ENCODE data around the gene SDK1.

DNA sequence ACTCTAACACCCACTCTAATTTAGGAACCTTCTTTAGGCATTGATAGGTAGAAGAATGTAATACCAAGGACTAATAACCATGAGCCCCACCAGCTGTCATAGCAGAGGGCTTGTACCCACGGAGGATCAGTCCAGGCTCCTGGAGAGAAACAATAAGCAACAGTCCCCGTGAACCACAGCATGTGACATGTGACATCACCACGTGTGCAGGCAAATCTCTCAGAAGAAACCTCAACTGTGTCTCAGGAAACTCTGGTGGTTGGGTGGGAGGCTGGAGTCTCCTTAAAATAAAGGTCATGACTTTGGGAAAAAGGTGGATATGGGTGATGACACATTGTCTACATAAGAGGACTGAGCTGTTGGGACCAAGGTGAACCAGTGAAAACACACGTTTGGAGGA is 727.2 kb downstream of the SDK1 start:
- TF ChIP-seq POLR2A (IDR thresholded peaks at IDR 0.05) (no peak), CTCF (IDR thresholded peaks at IDR 0.05) (no peak)
